Transverse colon (tissue), 4 donors: ENCODE results near the gene GAB2. TPM values are rescaled to one million over a fixed set of nuclear protein-coding genes. Genes with fewer than 3 reads are reported as not detected.
A peak's percentile ranks its signal among the peaks of the same experiment; 100 is the strongest.

ENCODE experiments used
- DNase-seq: peaks from one replicate; pipeline ENCODE4 v3.0.0-alpha.2; 2019
- H3K27ac ChIP-seq, 4 donors: fragments of 200-600 bp; sonication (generic); 2 replicates each; pipeline ENCODE4 v1.5.1; 2016 to 2018; ENCODE audit warnings: inconsistent platforms in 4 of 4
- H3K27me3 ChIP-seq: fragments of 200-600 bp; sonication (generic); 2 replicates; pipeline ENCODE4 v1.5.1; 2017; ENCODE audit warnings: inconsistent platforms
- H3K36me3 ChIP-seq, 4 donors: fragments of 200-600 bp; sonication (generic); 2 replicates each; pipeline ENCODE4 v1.5.1; 2017 to 2019; ENCODE audit warnings: inconsistent platforms in 4 of 4
- H3K4me1 ChIP-seq, 4 donors: fragments of 200-600 bp; sonication (generic); 2 replicates each; pipeline ENCODE4 v1.5.1; 2017 to 2020; ENCODE audit warnings: inconsistent platforms in 4 of 4
- H3K4me3 ChIP-seq, 4 donors: fragments of 200-600 bp; sonication (generic); 1 replicate in 1 of 4; 2 replicates in 3 of 4; pipeline versions ENCODE4 v1.5.1 to v1.6.1; 2017 to 2019; ENCODE audit warnings: inconsistent platforms in 4 of 4
- H3K9me3 ChIP-seq, 2 donors: fragments of 200-600 bp; sonication (generic); 2 replicates each; pipeline ENCODE4 v1.5.1; 2017 to 2019; ENCODE audit warnings: inconsistent platforms in 2 of 2
- CTCF ChIP-seq, 5 experiments: fragments of 200-600 bp in 3 of 5; fragments of 450-650 bp in 2 of 5; sonication (generic) in 3 of 5; IDR thresholded peaks; 1 replicate in 2 of 5; 2 replicates in 3 of 5; pipeline ENCODE4 v1.5.1; 2016 to 2017; ENCODE audit warnings: antibody characterized with exemption in 5 of 5, inconsistent platforms in 3 of 5, mild to moderate bottlenecking in 2 of 5, moderate library complexity in 1 of 5
- EP300 ChIP-seq: sonication (generic); formaldehyde crosslinking; IDR thresholded peaks from one replicate; pipeline ENCODE4 v1.6.1; 2017; ENCODE audit warnings: antibody characterized with exemption, low read depth
- POLR2A ChIP-seq: fragments of 450-650 bp; IDR thresholded peaks from one replicate; pipeline ENCODE4 v1.6.1; 2016; ENCODE audit warnings: antibody characterized with exemption, mild to moderate bottlenecking, moderate library complexity
- POLR2AphosphoS5 ChIP-seq, 3 donors: sonication (generic); formaldehyde crosslinking; IDR thresholded peaks; one replicate each; pipeline ENCODE4 v1.6.1; 2016; ENCODE audit warnings: antibody characterized with exemption in 3 of 3
- WGBS, 2 donors: methylation state at CpG; one replicate each; pipeline ENCODE4 v1.1.5; 2018; ENCODE audit warnings: low coverage in 1 of 2; 5-methylcytosine and 5-hydroxymethylcytosine counted together
- in situ Hi-C, 4 donors: fragments of 200-750 bp; cut with MboI; loops; one replicate each; pipeline versions ENCODE4 v1.15.0 to v1.15.1; 2017; ENCODE audit warnings: low sequenced_read_pairs in 3 of 4, low pct_ligation_motif_present in 1 of 4, low pct_unique_long_range_greater_than_20kb in 1 of 4
- intact Hi-C: fragments of 100-400 bp; cut with DNase I; formaldehyde crosslinking; loops from one replicate; pipeline ENCODE4 v1.15.1; 2023; ENCODE audit warnings: low total_unique reads
- total RNA-seq, 4 donors: library from RNA; depleted of rRNA; stranded (reverse); fragments of >200 nt; gene quantifications; one replicate each; pipeline ENCODE4 v1.1.0, GENCODE V29; 2016

The GAB2 gene
- total RNA-seq, 4 donors from 2014 or later: 5.8 to 35.7 (median 22.9) TPM

- intact Hi-C loops: no loop called here
- 87 to 88% methylated on average over 4 to 5 of the region's 5 CpGs for whole genome bisulfite sequencing, 2 donors
- peak overlapping the region in 3 of 4 donors; percentile 44 to 70 (median 63) for H3K27ac ChIP-seq
Measured at GRCh38 chr11:78311702-78312371, 105.8 kb downstream of the GAB2 start.

DNA sequence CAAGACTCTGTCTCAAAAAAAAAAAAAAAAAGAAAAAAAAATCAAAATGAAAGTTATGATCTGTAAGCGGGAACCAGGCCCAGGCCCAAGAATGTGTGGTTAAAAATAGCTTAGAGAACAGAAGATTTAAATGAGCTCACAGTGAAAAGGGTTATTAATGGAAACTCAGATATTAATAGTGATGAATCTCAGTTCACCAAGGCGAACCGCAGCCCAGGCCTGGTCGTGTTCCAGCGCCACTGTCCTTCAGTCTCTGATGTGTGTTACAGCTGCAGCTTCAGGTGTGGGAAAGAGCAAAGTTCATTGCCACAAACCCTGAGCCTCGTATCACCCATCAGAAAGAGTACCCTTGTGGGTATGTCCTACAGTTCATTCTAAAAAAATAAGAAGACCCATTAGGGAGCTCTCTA lies 107.1 kb downstream of the GAB2 start:
- Histone ChIP-seq H3K27me3 (no peaks in the 10 kb centered on the region), H3K9me3 (no peaks in the 10 kb centered on the region), H3K4me1 (peaks cover 28 to 59% (median 42%) of the 10 kb centered on the region in 4 donors), H3K36me3 (no peaks in the 10 kb centered on the region), H3K27ac (peak overlapping the region; percentile 9 to 40 (median 24)), H3K4me3 (no peak overlapping the region)
- intact Hi-C loops: no loop called here
- in situ Hi-C loops: no loop called here
- DNase-seq: peak; percentile 64
- 13 to 14% methylated on average over 2 to 6 of the region's 6 CpGs for WGBS, 2 donors
- TF ChIP-seq POLR2AphosphoS5 (IDR thresholded peaks at IDR 0.05) (peak in 1 of 3 donors; percentile 24), CTCF (IDR thresholded peaks at IDR 0.05) (no peak), EP300 (no peak)

More at GRCh38 chr11:78311702-78312371, 105.8 kb downstream of the GAB2 start:
- H3K4me3 ChIP-seq: no peak overlapping the region
- in situ Hi-C loops: no loop called here
- H3K27me3 ChIP-seq: no peaks in the 10 kb centered on the region
- TF ChIP-seq POLR2AphosphoS5 (IDR thresholded peaks at IDR 0.05) (no peak), POLR2A (no peak), CTCF (IDR thresholded peaks at IDR 0.05) (no peak), EP300 (no peak)
- H3K36me3 ChIP-seq: no peaks in the 10 kb centered on the region
- H3K4me1 ChIP-seq: peaks cover 28 to 55% (median 42%) of the 10 kb centered on the region in 4 donors
- no peaks in the 10 kb centered on the region for H3K9me3 ChIP-seq
- DNase-seq: no peak

DNA sequence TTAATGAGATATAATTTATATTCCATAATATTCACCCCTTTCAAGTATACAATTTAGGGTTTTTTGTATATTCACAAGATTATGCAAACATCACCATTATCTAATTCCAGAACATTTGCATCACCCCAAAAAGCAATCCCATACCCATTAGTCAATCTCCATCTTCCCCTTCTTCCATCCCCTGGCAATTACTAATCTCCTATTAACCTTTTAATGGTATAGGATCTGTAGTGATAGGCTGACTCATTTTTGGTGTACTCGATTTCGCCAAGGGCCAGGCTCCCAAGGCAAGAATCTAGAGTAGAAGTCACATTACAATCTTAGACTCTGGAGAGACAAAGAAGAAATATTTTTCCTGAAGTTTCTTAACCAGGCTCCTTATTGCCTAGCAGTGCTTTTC lies 113.4 kb downstream of the GAB2 start:
- intact Hi-C loops: no loop called here

More for the DNA sequence above, 113.4 kb downstream of the GAB2 start:
- TF ChIP-seq POLR2A (no peak), EP300 (no peak), CTCF (IDR thresholded peaks at IDR 0.05) (no peak), POLR2AphosphoS5 (IDR thresholded peaks at IDR 0.05) (no peak)
- Histone ChIP-seq H3K4me3 (no peak overlapping the region), H3K4me1 (peaks cover 0 to 5% (median 0%) of the 10 kb centered on the region in 4 donors), H3K9me3 (no peaks in the 10 kb centered on the region), H3K27me3 (no peaks in the 10 kb centered on the region), H3K27ac (no peak overlapping the region), H3K36me3 (no peaks in the 10 kb centered on the region)
- in situ Hi-C loops: no loop called here
- DNase-seq: no peak
- 98 to 100% methylated on average over 2 of the region's 2 CpGs for WGBS, 2 donors
